GM23248 (cell line): ENCODE results near the gene VPS35.

Experiments
- EZH2 ChIP-seq: fragments of 200-600 bp; sonication (generic); IDR thresholded peaks from 2 replicates; pipeline ENCODE4 v1.6.1; 2018; ENCODE audit warnings: antibody characterized with exemption, mild to moderate bottlenecking; ENCODE audit not compliant: insufficient read depth, poor library complexity, severe bottlenecking
- EZH2phosphoT487 ChIP-seq: fragments of 200-600 bp; sonication (generic); IDR thresholded peaks from 2 replicates; pipeline ENCODE4 v1.6.1; 2018; ENCODE audit warnings: antibody characterized with exemption, moderate library complexity, mild to moderate bottlenecking, low read depth; ENCODE audit not compliant: insufficient read depth

- TF ChIP-seq EZH2 (no peak), EZH2phosphoT487 (no peak)
These were observed 61.2 kb downstream of the VPS35 start for GRCh38 chr16:46627746-46628145.
